Stimulated activated CD8-positive, alpha-beta memory T cell treated with anti-CD3 and anti-CD28 coated beads, Interleukin-4, amount 100 ng/mL, for 4 hours (primary cell): ENCODE measurements around the gene CATSPER1.

Experiments used
- DNase-seq, 2 donors: peaks; one replicate each; pipeline ENCODE4 v3.0.0-alpha.2; 2020; ENCODE audit warnings: low read depth in 2 of 2, low spot score in 1 of 2

The CATSPER1 gene

GRCh38 chr11:65973439-65974110 is 52.7 kb downstream of the CATSPER1 start:
- DNase-seq = no peak

DNA sequence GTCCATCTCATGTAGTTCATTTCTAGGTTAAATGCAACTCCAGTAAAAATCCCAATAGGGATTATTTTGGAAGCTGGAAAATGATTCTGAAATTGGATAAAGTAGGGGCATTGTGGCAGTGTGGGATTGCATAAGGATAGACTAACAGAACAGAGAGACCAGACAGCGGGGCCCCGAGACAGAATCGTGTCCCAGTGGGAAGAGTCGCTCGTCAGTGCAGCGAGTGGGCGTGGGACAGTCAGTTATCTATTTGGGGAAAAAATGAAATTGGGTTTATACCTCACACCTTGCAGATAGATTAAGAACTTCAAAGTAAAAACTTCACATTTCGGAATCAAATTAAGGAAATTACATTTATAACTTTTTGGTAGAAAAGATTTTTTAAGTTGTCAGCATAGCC is 54.2 kb downstream of the CATSPER1 start:
- DNase-seq = no peak

- DNase-seq = no peak
These were observed 57.4 kb downstream of the CATSPER1 start for GRCh38 chr11:65968600-65969482.

GRCh38 chr11:65967329-65967934 is 58.8 kb downstream of the CATSPER1 start:
- DNase-seq = no peak
